GM18498 (cell line): ENCODE results near the gene CRABP2.

Experiments used
- ATAC-seq: cut with Tn5 transposase; IDR thresholded peaks from one replicate; pipeline ENCODE4 v1.9.1; 2021; ENCODE audit warnings: mild to moderate bottlenecking, moderate library complexity; ENCODE audit not compliant: unreplicated experiment

The CRABP2 gene

GRCh38 chr1:156705321-156705917, at the start of gene CRABP2:
TSS of gene CRABP2 (minus strand) at chr1:156705583. CDS start at chr1:156705446, 137 bp downstream.
- no peak for ATAC-seq

- no peak for ATAC-seq
These were observed 48.8 kb upstream of the CRABP2 start for GRCh38 chr1:156754219-156754618.

GRCh38 chr1:156752843-156753482, 47.6 kb upstream of the CRABP2 start:
- ATAC-seq, result no peak

GRCh38 chr1:156751757-156752481, 46.5 kb upstream of the CRABP2 start:
- ATAC-seq, result peak; percentile 80

GRCh38 chr1:156751451-156751756, 46.0 kb upstream of the CRABP2 start, which contains the start of gene HDGF:
TSS of gene HDGF (minus strand) at chr1:156751675. CDS start at chr1:156751429, 246 bp downstream.
- peak; percentile 20 for ATAC-seq

GRCh38 chr1:156750711-156751450, 45.5 kb upstream of the CRABP2 start:
- ATAC-seq, result peak; percentile 22

- no peak for ATAC-seq
These were observed 44.8 kb upstream of the CRABP2 start for GRCh38 chr1:156750191-156750672.

GRCh38 chr1:156749419-156750118, 44.2 kb upstream of the CRABP2 start:
- ATAC-seq, result no peak

GRCh38 chr1:156748670-156749418, 43.5 kb upstream of the CRABP2 start:
- ATAC-seq, result no peak

- no peak for ATAC-seq
These were observed 42.6 kb upstream of the CRABP2 start for GRCh38 chr1:156747742-156748669.

- ATAC-seq, result no peak
These were observed 41.6 kb upstream of the CRABP2 start for GRCh38 chr1:156746728-156747631.

GRCh38 chr1:156746406-156746727, 41.0 kb upstream of the CRABP2 start:
- ATAC-seq, result no peak

GRCh38 chr1:156745881-156746280, 40.5 kb upstream of the CRABP2 start:
- no peak for ATAC-seq

- no peak for ATAC-seq
These were observed 39.5 kb upstream of the CRABP2 start for GRCh38 chr1:156744786-156745419.

GRCh38 chr1:156744344-156744743, 39.0 kb upstream of the CRABP2 start:
- ATAC-seq, result no peak

GRCh38 chr1:156743367-156744302, 38.3 kb upstream of the CRABP2 start:
- no peak for ATAC-seq
